Epidermal melanocyte (primary cell): Measurements from ENCODE around the gene FASTKD3.
A peak's percentile ranks its signal among the peaks of the same experiment; 100 is the strongest.
"Not testable (repeated sequence)": the region's sequence is repeated elsewhere in the genome, so short reads cannot be mapped to it uniquely, and the experiment has no call there.

ENCODE experiments used
- DNase-seq: peaks from one replicate; pipeline ENCODE4 v3.0.0; 2011; ENCODE audit warnings: low spot score; ENCODE audit not compliant: insufficient read length

The FASTKD3 gene

GRCh38 chr5:7868773-7869473 lies at the start of gene FASTKD3, which contains the start of gene MTRR:
TSS of gene FASTKD3 (minus strand) at chr5:7869031. CDS start at chr5:7868083, 948 bp downstream.
TSS of gene MTRR (plus strand) at chr5:7869148. CDS start at chr5:7870795, 1,647 bp downstream.
- DNase-seq, result peak; percentile 85

- DNase-seq, result no peak
Measured at GRCh38 chr5:7917130-7918123, 48.6 kb upstream of the FASTKD3 start.

GRCh38 chr5:7916171-7916804 lies 47.5 kb upstream of the FASTKD3 start:
- no peak for DNase-seq

GRCh38 chr5:7911429-7911771 lies 42.6 kb upstream of the FASTKD3 start:
- DNase-seq, result not testable (repeated sequence)

GRCh38 chr5:7910738-7911428 lies 42.1 kb upstream of the FASTKD3 start:
- no peak for DNase-seq

- no peak for DNase-seq
Measured at GRCh38 chr5:7908317-7908716, 39.5 kb upstream of the FASTKD3 start.

- DNase-seq, result no peak
Measured at GRCh38 chr5:7907612-7908011, 38.8 kb upstream of the FASTKD3 start.

- no peak for DNase-seq
Measured at GRCh38 chr5:7904170-7904569, 35.3 kb upstream of the FASTKD3 start.

GRCh38 chr5:7902666-7903625 lies 34.1 kb upstream of the FASTKD3 start:
- DNase-seq, result no peak

GRCh38 chr5:7902201-7902600 lies 33.4 kb upstream of the FASTKD3 start:
- DNase-seq, result no peak

- no peak for DNase-seq
Measured at GRCh38 chr5:7897014-7897600, 28.3 kb upstream of the FASTKD3 start.

- DNase-seq, result no peak
Measured at GRCh38 chr5:7894860-7895259, 26.0 kb upstream of the FASTKD3 start.

GRCh38 chr5:7894439-7894838 lies 25.6 kb upstream of the FASTKD3 start:
- DNase-seq, result no peak

- DNase-seq, result no peak
Measured at GRCh38 chr5:7888901-7889300, 20.1 kb upstream of the FASTKD3 start.

- DNase-seq, result peak; percentile 44
Measured at GRCh38 chr5:7886849-7887475, 18.1 kb upstream of the FASTKD3 start.

GRCh38 chr5:7884491-7885267 lies 15.8 kb upstream of the FASTKD3 start:
- no peak for DNase-seq

- no peak for DNase-seq
Measured at GRCh38 chr5:7882926-7883325, 14.1 kb upstream of the FASTKD3 start.

- no peak for DNase-seq
Measured at GRCh38 chr5:7881816-7882215, 13.0 kb upstream of the FASTKD3 start.
